Measurements from ENCODE around the gene CEACAM1. TPM values are rescaled to one million over a fixed set of nuclear protein-coding genes. Genes with fewer than 3 reads are reported as not detected.

CEACAM1 gene
- total and polyA plus RNA-seq, 2 of the 13 experiments (the other 11 are each of a cell fraction or from before 2014, with no cell fraction given) = 13.5 to 332 TPM

DNA sequence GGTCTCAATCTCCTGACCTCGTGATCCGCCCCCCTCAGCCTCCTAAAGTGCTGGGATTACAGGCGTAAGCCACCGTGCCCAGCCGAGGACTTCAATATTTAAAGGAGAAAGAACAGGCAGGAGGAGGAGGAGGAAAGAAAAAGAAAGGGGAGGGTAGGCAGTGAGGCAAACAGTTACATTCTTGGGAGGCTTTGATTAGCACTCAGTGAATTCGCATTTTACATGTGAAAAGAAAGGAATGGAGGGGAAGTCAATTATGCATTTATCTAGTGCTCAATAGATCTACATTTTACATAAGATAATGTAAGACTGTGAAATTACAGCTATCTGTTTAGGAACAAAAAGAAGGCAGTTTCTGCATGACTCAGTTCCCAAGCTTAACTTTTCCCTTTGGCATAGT, 54.6 kb downstream of the CEACAM1 start:
- in situ Hi-C loops (cut with HindIII; ENCODE audit: extremely low pct_ligation_motif_present, low pct_unique_long_range_greater_than_20kb) (no loop called here), intact Hi-C loops (cut with micrococcal nuclease; ENCODE audit: unreplicated experiment) (no loop called here)
- H2AFZ ChIP-seq (ENCODE audit: low read length) = no peak overlapping the region
- no peaks in the 10 kb centered on the region for H3K27me3 ChIP-seq (ENCODE audit: control insufficient read depth in 1 of 2, insufficient read depth in 2 of 2, low read length in 2 of 2)
- H3K4me2 ChIP-seq (ENCODE audit: low read depth, low read length) = no peak overlapping the region
- BruUV-seq (replicated peaks) = no TSS peak
- no peaks in the 10 kb centered on the region for H3K36me3 ChIP-seq (replicated peaks in 1 of 2; ENCODE audit: control insufficient read depth in 1 of 2, insufficient read depth in 2 of 2, low read length in 2 of 2)
- H3K4me1 ChIP-seq (ENCODE audit: insufficient read depth, low read length) = peaks cover 48% of the 10 kb centered on the region
- H4K20me1 ChIP-seq (ENCODE audit: insufficient read depth, low read length) = no peaks in the 10 kb centered on the region
- no peak for DNase-seq (ENCODE audit: low spot score)
- no peaks in the 10 kb centered on the region for H3K79me2 ChIP-seq (ENCODE audit: insufficient read depth, low read length)
- CTCF ChIA-PET (ENCODE audit: low intra/inter-chr PET ratio, low total read pairs) = no interaction called here
- POLR2A ChIA-PET = interaction anchor here (1.5 to 4.5 kb wide), 2 partner anchors 24 to 25 kb away, joined by 7 to 25 read pairs; no protein-coding TSS in a partner anchor
- H3K9ac ChIP-seq (ENCODE audit: insufficient read depth, low read depth, low read length) = no peak overlapping the region
- 92% methylated on average over 6 of the region's 6 CpGs for WGBS (ENCODE audit: low lambda C conversion rate)
- ATAC-seq = no peak
- H3K4me3 ChIP-seq (replicated peaks in 1 of 3; ENCODE audit: insufficient read depth in 1 of 3, low read depth in 2 of 3, low read length in 3 of 3) = no peak overlapping the region
- H3K27ac ChIP-seq (ENCODE audit: extremely low read length, insufficient read depth, low read length) = no peak overlapping the region
- no peaks in the 10 kb centered on the region for H3K9me3 ChIP-seq (ENCODE audit: low read length)
- no peak for FAIRE-seq
- TF ChIP-seq ZNF619 (CRISPR knock-in tag; IDR thresholded peaks at IDR 0.05) = no peak
- TF ChIP-seq, protein P1, sequence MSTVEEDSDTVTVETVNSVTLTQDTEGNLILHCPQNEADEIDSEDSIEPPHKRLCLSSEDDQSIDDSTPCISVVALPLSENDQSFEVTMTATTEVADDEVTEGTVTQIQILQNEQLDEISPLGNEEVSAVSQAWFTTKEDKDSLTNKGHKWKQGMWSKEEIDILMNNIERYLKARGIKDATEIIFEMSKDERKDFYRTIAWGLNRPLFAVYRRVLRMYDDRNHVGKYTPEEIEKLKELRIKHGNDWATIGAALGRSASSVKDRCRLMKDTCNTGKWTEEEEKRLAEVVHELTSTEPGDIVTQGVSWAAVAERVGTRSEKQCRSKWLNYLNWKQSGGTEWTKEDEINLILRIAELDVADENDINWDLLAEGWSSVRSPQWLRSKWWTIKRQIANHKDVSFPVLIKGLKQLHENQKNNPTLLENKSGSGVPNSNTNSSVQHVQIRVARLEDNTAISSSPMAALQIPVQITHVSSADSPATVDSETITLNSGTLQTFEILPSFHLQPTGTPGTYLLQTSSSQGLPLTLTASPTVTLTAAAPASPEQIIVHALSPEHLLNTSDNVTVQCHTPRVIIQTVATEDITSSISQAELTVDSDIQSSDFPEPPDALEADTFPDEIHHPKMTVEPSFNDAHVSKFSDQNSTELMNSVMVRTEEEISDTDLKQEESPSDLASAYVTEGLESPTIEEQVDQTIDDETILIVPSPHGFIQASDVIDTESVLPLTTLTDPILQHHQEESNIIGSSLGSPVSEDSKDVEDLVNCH (CRISPR knock-in tag; IDR thresholded peaks at IDR 0.05) = no peak
- TF ChIP-seq ZFP36L1 (CRISPR knock-in tag; IDR thresholded peaks at IDR 0.05) = no peak
- TF ChIP-seq DNMT1 (CRISPR knock-in tag; IDR thresholded peaks at IDR 0.05) = no peak
- no peak for TF ChIP-seq RARA (CRISPR knock-in tag; IDR thresholded peaks at IDR 0.05)
- no peak for TF ChIP-seq TCF7L2 (IDR thresholded peaks at IDR 0.05; ENCODE audit: low read depth, low read length)
- no peak for TF ChIP-seq ZNF124 (CRISPR knock-in tag; IDR thresholded peaks at IDR 0.05)
- TF ChIP-seq, protein P2, sequence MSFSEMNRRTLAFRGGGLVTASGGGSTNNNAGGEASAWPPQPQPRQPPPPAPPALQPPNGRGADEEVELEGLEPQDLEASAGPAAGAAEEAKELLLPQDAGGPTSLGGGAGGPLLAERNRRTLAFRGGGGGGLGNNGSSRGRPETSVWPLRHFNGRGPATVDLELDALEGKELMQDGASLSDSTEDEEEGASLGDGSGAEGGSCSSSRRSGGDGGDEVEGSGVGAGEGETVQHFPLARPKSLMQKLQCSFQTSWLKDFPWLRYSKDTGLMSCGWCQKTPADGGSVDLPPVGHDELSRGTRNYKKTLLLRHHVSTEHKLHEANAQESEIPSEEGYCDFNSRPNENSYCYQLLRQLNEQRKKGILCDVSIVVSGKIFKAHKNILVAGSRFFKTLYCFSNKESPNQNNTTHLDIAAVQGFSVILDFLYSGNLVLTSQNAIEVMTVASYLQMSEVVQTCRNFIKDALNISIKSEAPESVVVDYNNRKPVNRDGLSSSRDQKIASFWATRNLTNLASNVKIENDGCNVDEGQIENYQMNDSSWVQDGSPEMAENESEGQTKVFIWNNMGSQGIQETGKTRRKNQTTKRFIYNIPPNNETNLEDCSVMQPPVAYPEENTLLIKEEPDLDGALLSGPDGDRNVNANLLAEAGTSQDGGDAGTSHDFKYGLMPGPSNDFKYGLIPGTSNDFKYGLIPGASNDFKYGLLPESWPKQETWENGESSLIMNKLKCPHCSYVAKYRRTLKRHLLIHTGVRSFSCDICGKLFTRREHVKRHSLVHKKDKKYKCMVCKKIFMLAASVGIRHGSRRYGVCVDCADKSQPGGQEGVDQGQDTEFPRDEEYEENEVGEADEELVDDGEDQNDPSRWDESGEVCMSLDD (CRISPR knock-in tag; IDR thresholded peaks at IDR 0.05; ENCODE audit: borderline replicate concordance) = no peak
- TF ChIP-seq ZNF703 (CRISPR knock-in tag; IDR thresholded peaks at IDR 0.05; ENCODE audit: borderline replicate concordance) = no peak
- no peak for TF ChIP-seq SAFB2 (CRISPR knock-in tag; IDR thresholded peaks at IDR 0.05; ENCODE audit: borderline replicate concordance, low read depth)
- TF ChIP-seq ZNF496 (CRISPR knock-in tag; IDR thresholded peaks at IDR 0.05; ENCODE audit: insufficient replicate concordance) = no peak
- TF ChIP-seq KAT2B (IDR thresholded peaks at IDR 0.05; ENCODE audit: borderline replicate concordance, low read depth, low read length) = no peak
- TF ChIP-seq RXRB (CRISPR knock-in tag; IDR thresholded peaks at IDR 0.05; ENCODE audit: borderline replicate concordance) = no peak
- TF ChIP-seq, protein P3, sequence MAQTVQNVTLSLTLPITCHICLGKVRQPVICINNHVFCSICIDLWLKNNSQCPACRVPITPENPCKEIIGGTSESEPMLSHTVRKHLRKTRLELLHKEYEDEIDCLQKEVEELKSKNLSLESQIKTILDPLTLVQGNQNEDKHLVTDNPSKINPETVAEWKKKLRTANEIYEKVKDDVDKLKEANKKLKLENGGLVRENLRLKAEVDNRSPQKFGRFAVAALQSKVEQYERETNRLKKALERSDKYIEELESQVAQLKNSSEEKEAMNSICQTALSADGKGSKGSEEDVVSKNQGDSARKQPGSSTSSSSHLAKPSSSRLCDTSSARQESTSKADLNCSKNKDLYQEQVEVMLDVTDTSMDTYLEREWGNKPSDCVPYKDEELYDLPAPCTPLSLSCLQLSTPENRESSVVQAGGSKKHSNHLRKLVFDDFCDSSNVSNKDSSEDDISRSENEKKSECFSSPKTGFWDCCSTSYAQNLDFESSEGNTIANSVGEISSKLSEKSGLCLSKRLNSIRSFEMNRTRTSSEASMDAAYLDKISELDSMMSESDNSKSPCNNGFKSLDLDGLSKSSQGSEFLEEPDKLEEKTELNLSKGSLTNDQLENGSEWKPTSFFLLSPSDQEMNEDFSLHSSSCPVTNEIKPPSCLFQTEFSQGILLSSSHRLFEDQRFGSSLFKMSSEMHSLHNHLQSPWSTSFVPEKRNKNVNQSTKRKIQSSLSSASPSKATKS (CRISPR knock-in tag; IDR thresholded peaks at IDR 0.05) = no peak
- TF ChIP-seq, protein P4, sequence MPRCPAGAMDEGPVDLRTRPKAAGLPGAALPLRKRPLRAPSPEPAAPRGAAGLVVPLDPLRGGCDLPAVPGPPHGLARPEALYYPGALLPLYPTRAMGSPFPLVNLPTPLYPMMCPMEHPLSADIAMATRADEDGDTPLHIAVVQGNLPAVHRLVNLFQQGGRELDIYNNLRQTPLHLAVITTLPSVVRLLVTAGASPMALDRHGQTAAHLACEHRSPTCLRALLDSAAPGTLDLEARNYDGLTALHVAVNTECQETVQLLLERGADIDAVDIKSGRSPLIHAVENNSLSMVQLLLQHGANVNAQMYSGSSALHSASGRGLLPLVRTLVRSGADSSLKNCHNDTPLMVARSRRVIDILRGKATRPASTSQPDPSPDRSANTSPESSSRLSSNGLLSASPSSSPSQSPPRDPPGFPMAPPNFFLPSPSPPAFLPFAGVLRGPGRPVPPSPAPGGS (CRISPR knock-in tag; IDR thresholded peaks at IDR 0.05) = no peak
- no peak for TF ChIP-seq GABPB1 (CRISPR knock-in tag; IDR thresholded peaks at IDR 0.05)

Measured in HepG2 (cell line).